NCI-H2081 treated with DMSO at 0.1 percent for 48 hours (cell line): Measurements from ENCODE around the gene BOD1L1.

Experiments used
- DNase-seq: peaks from one replicate; lab custom pipeline; 2025; lab: John Stamatoyannopoulos, UW

Gene BOD1L1

DNA sequence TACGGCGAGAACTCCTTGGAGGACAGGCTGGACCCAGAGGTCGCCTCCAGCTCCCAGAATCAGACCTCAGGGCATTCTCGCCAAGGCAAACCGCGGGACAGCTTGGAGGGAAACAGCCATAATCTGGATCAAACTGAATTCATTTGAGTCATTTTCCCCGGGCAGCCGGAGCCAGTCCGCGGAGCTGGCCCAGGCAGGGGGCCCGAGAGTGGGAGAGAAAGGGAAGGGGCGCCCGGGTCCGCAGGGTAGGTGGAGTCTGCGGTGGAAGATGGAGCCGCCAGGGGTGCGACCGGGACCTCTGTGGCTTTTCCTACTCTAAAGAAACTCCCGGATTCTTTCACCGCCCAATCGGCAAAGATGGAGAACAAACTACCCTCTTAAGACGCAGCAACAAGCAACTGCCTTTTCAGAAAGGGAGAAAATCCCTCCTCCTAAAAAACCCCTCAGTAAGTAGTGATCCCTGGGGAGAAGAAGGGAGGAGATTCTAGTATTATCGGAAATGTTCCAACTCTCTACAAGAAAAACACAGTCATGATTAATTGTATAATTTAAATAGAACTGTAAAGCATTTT is 88.4 kb downstream of the BOD1L1 start:
- no peak for DNase-seq

DNA sequence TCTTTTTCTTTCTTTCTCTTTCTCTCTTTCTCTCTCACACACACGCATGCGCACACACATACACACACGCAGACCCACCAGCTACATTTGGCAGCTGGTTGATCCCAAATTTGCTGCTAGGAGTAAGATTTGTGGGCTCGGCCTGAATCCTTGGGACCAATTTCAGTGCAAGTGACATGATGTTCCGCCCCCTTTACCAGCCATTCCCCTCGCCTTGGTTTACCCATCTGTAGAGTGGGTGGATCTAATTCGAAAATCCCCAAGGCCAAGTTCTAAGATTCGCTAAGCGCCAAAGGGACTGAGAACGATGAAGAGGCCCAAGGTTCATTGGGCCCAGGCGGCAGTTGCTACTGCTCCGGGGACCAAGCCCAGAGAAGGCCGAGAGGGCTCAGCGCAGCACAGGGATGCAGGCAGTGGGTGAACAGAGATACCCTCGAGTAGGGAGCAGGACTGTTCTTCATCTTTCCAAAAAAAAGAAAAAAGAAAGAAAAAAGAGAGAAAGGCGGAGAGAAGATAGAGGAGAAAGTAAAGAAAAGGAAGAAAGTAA is 89.0 kb downstream of the BOD1L1 start:
- DNase-seq = no peak

DNA sequence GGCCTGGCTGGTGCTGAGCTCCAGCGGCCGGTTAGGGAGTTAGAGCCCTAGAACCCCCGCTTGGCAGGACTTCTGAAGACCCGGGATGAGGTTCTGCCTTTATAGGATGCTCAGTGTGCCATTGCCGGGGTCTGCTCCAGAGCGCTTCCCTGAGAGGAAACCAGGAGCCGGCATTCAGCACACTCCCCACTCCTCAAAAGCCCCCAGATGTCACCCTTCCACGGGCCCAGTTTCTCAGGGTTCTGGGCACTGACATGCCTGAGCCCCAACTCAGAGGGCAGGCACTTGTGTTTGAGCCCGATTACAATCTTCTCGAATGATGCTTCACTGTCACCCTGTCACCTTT is 89.7 kb downstream of the BOD1L1 start:
- no peak for DNase-seq

DNA sequence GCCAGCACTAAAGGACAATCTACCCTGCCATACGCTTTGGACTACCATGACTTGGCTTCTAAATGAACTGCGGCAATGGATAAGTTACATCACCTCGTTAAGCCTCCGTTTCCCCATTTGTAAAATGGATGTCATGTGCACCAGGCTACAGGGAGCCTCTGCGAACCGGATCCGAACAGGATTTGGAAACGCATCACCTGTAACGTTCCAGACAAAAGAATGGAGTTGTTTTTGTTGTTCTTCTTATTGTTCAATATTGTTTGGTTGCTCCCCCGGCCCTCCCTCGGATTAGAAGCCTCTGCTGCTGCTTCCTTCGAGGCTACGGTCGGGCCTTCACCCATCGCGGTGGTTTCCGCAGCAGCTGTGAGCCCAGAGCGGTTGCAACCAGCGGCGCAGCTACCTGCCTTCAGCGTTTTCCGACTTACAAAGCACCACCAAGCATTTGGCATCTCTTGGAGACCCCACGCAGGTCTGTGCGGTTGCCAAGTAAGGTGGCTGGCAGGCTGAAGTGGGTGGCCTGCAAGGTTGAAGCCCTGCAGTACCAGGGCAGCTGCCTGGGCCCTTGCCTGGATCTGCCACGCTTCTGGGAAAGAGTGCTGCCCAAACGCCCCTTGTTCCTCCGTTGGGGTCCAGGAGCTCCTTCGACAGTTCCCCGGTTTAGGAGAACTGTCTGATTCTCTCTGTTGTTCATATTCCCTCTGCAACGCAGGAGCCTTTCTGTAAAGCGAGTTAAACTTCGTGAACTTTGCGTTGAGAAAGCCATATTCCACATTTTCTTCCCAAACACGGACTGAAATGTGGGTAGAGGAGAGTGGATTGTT is 90.3 kb downstream of the BOD1L1 start:
- DNase-seq = no peak

DNA sequence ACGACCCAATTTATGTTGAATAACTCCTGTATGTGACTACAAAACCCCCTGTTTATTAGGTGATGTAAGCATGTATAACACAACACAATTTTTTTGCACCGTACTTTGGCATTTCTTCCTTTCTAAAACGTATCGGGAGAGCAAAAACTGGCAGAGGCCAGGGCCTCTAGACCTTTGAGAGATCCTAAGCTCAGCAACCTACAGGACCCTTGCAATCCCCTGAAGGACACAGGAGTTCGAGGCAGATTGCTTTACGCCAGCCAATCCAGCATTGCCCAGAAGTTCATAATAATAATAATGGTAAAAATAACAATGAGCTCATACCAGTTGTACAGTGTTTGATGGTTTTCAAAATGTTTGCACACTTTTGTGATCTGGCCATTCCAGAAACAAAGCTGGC is 90.9 kb downstream of the BOD1L1 start:
- no peak for DNase-seq

- no peak for DNase-seq
Observed at GRCh38 chr4:13535708-13536361, 91.7 kb downstream of the BOD1L1 start.

DNA sequence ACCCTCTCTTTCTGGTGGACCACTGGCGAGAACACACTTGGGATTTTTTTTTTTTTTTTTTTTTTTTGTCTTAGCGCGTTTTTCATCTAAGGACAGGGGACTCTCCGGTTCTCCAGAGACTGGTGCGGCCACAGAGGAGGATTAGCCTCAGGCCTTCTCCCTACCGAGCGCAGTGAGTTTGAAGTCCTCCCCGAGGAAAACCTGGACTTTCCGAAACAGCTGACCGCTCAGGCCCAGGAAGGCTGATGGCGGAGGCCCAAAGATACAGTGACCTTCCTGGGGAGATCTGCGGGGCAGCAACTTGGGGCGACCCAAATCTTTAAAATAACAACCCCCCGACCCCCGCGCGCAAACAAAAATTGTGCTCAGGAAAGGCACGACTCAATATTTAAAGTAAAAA is 92.4 kb downstream of the BOD1L1 start:
- no peak for DNase-seq

GRCh38 chr4:13534344-13535063 is 93.0 kb downstream of the BOD1L1 start:
- DNase-seq = no peak

GRCh38 chr4:13533670-13534343 is 93.7 kb downstream of the BOD1L1 start:
- no peak for DNase-seq

GRCh38 chr4:13531625-13531998 is 95.9 kb downstream of the BOD1L1 start:
- no peak for DNase-seq

DNA sequence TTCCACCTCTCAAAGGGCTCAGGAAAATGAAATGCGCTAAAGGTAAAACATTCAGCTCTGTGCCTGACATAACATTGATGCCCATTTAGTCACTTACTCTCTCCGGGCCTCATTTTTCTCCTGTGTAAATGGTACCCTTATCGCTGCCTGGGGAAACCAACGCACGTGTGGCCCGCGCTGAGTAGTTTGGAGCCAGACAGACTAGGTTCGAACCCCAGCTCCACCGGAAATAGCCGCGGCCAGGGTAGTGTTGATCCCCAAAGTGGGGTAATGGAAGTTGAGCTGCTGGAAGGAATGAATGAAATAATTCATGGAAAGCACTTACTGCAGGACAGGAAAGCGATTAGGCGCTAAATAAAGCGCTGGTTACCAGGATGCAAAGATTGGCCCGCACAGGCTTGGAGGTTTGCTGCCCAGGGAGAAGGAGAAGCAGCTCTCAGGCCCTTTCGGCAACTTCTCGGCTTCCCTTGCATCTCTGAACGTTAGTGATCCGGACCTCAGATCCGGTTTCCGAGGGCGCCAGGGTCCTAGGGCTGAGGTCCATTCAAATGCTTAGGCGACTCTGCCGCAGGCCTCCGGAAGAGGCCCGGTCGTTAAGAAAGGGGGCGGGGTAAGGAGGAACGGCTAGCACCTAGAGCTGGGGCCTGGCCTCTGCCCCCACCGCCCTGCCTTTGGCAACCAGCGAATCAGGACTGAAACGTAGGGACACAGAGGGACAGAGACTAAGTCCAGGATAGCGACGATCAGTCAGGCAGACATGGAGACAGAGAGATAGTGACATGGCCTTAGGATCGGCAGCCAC is 96.5 kb downstream of the BOD1L1 start:
- no peak for DNase-seq

GRCh38 chr4:13529128-13529919 is 98.2 kb downstream of the BOD1L1 start:
- no peak for DNase-seq

GRCh38 chr4:13528821-13529127 is 98.8 kb downstream of the BOD1L1 start:
- DNase-seq = no peak

- DNase-seq = no peak
Observed at GRCh38 chr4:13527981-13528820, 99.3 kb downstream of the BOD1L1 start.

GRCh38 chr4:13527192-13527980 is 100.1 kb downstream of the BOD1L1 start:
- no peak for DNase-seq

DNA sequence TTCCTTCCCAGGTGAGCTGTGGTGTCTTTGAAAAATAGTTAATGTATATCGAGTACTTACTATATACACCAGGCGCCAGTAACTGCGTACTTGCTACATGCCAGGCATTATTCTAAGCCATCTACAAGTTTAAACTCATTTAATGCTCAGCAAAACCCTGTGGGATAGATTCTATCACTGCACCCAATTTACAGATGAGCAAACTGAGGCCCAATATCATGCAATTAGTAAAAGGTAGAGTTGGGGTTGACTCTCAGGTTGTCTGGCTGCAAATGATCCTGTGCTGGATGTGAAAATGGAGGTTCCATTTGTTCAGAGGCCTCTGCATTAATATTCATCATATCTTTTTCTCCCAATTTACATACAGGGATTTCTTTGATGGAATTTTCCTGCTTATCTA is 100.9 kb downstream of the BOD1L1 start:
- no peak for DNase-seq

GRCh38 chr4:13525606-13526281 is 101.8 kb downstream of the BOD1L1 start:
- DNase-seq = no peak
